Measurements from ENCODE around the gene DGKI. TPM values are rescaled to one million over a fixed set of nuclear protein-coding genes. Genes with fewer than 3 reads are reported as not detected.

DGKI gene
- total and polyA plus RNA-seq, 12 donors: 0.12 to 4.6 (median 1.1) TPM

DNA sequence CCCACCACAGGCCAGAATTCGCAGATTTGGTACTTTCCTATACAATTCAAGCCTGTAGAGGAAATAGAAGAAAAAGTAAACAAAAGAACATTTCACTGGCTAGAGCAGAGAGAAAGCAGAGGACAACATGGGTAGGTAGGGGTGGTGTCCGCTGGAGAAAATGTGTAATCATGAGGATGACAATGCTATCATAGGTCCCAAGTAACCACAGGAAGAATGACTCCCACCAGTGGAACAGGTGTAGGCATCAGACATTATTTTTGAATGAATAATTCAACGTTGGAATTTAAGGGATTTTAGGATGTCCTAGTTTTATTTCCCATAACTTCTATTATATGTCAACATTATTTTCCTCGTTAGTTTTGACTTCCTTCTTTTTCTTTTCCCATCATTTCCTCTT is 248.9 kb downstream of the DGKI start:
- intact Hi-C loops (cut with DNase I): no loop called here
- WGBS, 4 donors: 70 to 81% (median 78%) methylated on average over 4 of the region's 4 CpGs
- Histone ChIP-seq H3K36me3 (replicated peaks in 1 of 2) (no peaks in the 10 kb centered on the region), H3K4me3 (no peak overlapping the region), H3K27me3 (no peaks in the 10 kb centered on the region), H3K9me3 (replicated peaks in 1 of 3) (no peaks in the 10 kb centered on the region), H3K27ac (no peak overlapping the region), H3K4me1 (replicated peaks in 1 of 2) (no peaks in the 10 kb centered on the region)
- DNase-seq: no peak
- TF ChIP-seq POLR2A (IDR thresholded peaks at IDR 0.05) (no peak), CTCF (IDR thresholded peaks at IDR 0.05) (no peak)

GRCh38 chr7:137593115-137593711 is 253.6 kb downstream of the DGKI start:
- intact Hi-C loops (cut with DNase I): loop anchor here in 1 of 2 donors (5.0 kb wide), 1 partner anchor 426 kb away; no protein-coding TSS in a partner anchor
- no peaks in the 10 kb centered on the region for H3K27me3 ChIP-seq
- WGBS, 4 donors: 77 to 82% (median 80%) methylated on average over 5 of the region's 5 CpGs

DNA sequence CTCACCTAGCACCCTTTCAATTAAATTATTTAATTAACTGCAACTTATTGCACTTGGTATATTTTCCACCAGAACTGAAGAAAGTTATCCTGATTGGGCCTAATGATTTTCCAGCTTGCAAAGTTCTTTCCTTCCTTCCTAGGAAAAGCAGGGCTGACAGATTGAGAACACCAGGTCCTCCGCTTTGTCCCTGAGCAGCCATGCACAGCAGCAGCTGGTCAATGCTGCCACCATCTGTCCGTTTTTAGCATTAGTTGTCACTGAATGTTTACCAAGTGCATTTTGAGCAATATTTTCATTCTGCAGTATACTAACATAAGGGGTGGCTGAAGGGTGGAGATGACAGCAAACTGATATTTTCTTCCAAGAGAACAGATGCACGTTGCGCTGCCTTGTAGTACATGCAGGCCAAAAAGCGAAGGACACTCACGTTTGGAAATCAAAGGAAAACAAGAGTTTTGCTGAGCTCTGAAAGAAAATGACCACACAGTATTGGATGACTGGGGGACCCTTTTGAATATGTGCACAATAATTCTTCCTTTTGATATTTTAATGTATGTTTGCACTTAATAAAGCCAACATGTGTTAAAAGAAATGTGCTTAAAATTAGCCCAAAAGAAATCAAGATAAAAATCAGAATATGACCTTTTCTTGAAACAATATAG is 254.4 kb downstream of the DGKI start:
- intact Hi-C loops (cut with DNase I): loop anchor here in 1 of 2 donors (5.0 kb wide), 1 partner anchor 425 kb away; no protein-coding TSS in a partner anchor
- Histone ChIP-seq H3K27ac (no peak overlapping the region), H3K4me3 (no peak overlapping the region), H3K27me3 (no peaks in the 10 kb centered on the region), H3K9me3 (replicated peaks in 1 of 3) (no peaks in the 10 kb centered on the region), H3K4me1 (replicated peaks in 1 of 2) (no peaks in the 10 kb centered on the region), H3K36me3 (replicated peaks in 1 of 2) (no peaks in the 10 kb centered on the region)
- TF ChIP-seq CTCF (IDR thresholded peaks at IDR 0.05): peak; percentile 43 to 75 (median 63)
- TF ChIP-seq POLR2A (IDR thresholded peaks at IDR 0.05): no peak
- 17 to 33% (median 30%) methylated on average over 6 of the region's 6 CpGs for WGBS, 4 donors
- DNase-seq: peak; percentile 28 to 78 (median 56)

More at GRCh38 chr7:137593115-137593711, 253.6 kb downstream of the DGKI start:
- no peaks in the 10 kb centered on the region for H3K36me3 ChIP-seq (replicated peaks in 1 of 2)
- no peak for TF ChIP-seq CTCF (IDR thresholded peaks at IDR 0.05)
- TF ChIP-seq POLR2A (IDR thresholded peaks at IDR 0.05): no peak
- H3K4me1 ChIP-seq (replicated peaks in 1 of 2): no peaks in the 10 kb centered on the region
- H3K4me3 ChIP-seq: no peak overlapping the region
- no peak for DNase-seq
- no peak overlapping the region for H3K27ac ChIP-seq
- H3K9me3 ChIP-seq (replicated peaks in 1 of 3): no peaks in the 10 kb centered on the region

DNA sequence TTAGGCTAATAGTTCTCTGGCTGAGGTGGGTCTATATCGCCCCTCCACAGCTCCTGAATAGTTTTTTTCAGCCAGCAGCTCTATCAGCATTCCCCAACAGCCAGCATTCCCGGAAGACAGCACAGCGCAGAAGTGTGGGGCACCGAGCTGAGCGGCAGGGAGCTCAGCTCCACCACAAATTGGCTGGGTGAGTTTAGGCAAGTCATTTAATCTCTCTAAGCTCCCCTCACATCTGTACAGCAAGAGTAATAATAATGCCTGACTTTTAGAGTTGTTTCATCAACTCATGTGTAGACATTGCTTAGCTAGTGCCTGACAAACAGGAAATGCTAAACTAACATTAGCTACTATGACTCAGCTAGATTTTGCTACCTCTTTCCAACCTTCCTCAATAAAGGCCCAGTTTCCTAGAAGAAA is 255.3 kb downstream of the DGKI start:
- H3K27ac ChIP-seq: no peak overlapping the region
- intact Hi-C loops (cut with DNase I): loop anchor here in 1 of 2 donors (5.0 kb wide), 1 partner anchor 424 kb away; no protein-coding TSS in a partner anchor
- no peaks in the 10 kb centered on the region for H3K36me3 ChIP-seq (replicated peaks in 1 of 2)

More for the DNA sequence above, 255.3 kb downstream of the DGKI start:
- no peak for TF ChIP-seq POLR2A (IDR thresholded peaks at IDR 0.05)
- TF ChIP-seq CTCF (IDR thresholded peaks at IDR 0.05): no peak
- Histone ChIP-seq H3K4me1 (replicated peaks in 1 of 2) (no peaks in the 10 kb centered on the region), H3K4me3 (no peak overlapping the region), H3K9me3 (replicated peaks in 1 of 3) (no peaks in the 10 kb centered on the region), H3K27me3 (no peaks in the 10 kb centered on the region)
- WGBS, 4 donors: 80 to 96% (median 88%) methylated on average over 5 of the region's 5 CpGs
- no peak for DNase-seq
